ENCODE data around the gene COL18A1. TPM values are rescaled to one million over a fixed set of nuclear protein-coding genes. Genes with fewer than 3 reads are reported as not detected.

COL18A1 gene
- total RNA-seq, 1 donor from 2014 or later: 271 TPM

- no peak overlapping the region for H3K4me3 Mint-ChIP-seq (ENCODE audit: low read depth)
- H3K9me3 Mint-ChIP-seq (ENCODE audit: low read depth): no peaks in the 10 kb centered on the region
- peaks cover 11% of the 10 kb centered on the region for H3K4me1 Mint-ChIP-seq (ENCODE audit: low read depth)
- peaks cover 15% of the 10 kb centered on the region for H3K36me3 Mint-ChIP-seq (ENCODE audit: insufficient read depth)
- no peaks in the 10 kb centered on the region for H3K27me3 Mint-ChIP-seq
- no peak overlapping the region for H3K27ac Mint-ChIP-seq
- no peak for TF ChIP-seq CTCF (IDR thresholded peaks at IDR 0.05; ENCODE audit: unreplicated experiment)
- no peak for DNase-seq (ENCODE audit: low spot score, unreplicated experiment)
Measured at GRCh38 chr21:45508607-45509565, 103.9 kb downstream of the COL18A1 start.

GRCh38 chr21:45509566-45510465 lies 104.9 kb downstream of the COL18A1 start:
- H3K4me1 Mint-ChIP-seq (ENCODE audit: low read depth): peaks cover 12% of the 10 kb centered on the region
- peaks cover 15% of the 10 kb centered on the region for H3K36me3 Mint-ChIP-seq (ENCODE audit: insufficient read depth)
- no peak overlapping the region for H3K4me3 Mint-ChIP-seq (ENCODE audit: low read depth)
- no peaks in the 10 kb centered on the region for H3K27me3 Mint-ChIP-seq
- H3K9me3 Mint-ChIP-seq (ENCODE audit: low read depth): no peaks in the 10 kb centered on the region
- peak; percentile 28 for TF ChIP-seq CTCF (IDR thresholded peaks at IDR 0.05; ENCODE audit: unreplicated experiment)
- DNase-seq (ENCODE audit: low spot score, unreplicated experiment): no peak
- no peak overlapping the region for H3K27ac Mint-ChIP-seq

- H3K9me3 Mint-ChIP-seq (ENCODE audit: low read depth): no peaks in the 10 kb centered on the region
- no peaks in the 10 kb centered on the region for H3K27me3 Mint-ChIP-seq
- no peak overlapping the region for H3K27ac Mint-ChIP-seq
- no peak for TF ChIP-seq CTCF (IDR thresholded peaks at IDR 0.05; ENCODE audit: unreplicated experiment)
- H3K4me1 Mint-ChIP-seq (ENCODE audit: low read depth): peaks cover 12% of the 10 kb centered on the region
- H3K36me3 Mint-ChIP-seq (ENCODE audit: insufficient read depth): peaks cover 15% of the 10 kb centered on the region
- DNase-seq (ENCODE audit: low spot score, unreplicated experiment): no peak
- no peak overlapping the region for H3K4me3 Mint-ChIP-seq (ENCODE audit: low read depth)
Measured at GRCh38 chr21:45510466-45510955, 105.5 kb downstream of the COL18A1 start.

GRCh38 chr21:45511007-45511406 lies 106.0 kb downstream of the COL18A1 start:
- peaks cover 15% of the 10 kb centered on the region for H3K36me3 Mint-ChIP-seq (ENCODE audit: insufficient read depth)
- H3K4me1 Mint-ChIP-seq (ENCODE audit: low read depth): peaks cover 12% of the 10 kb centered on the region
- no peaks in the 10 kb centered on the region for H3K27me3 Mint-ChIP-seq
- H3K9me3 Mint-ChIP-seq (ENCODE audit: low read depth): no peaks in the 10 kb centered on the region
- H3K4me3 Mint-ChIP-seq (ENCODE audit: low read depth): no peak overlapping the region
- no peak for TF ChIP-seq CTCF (IDR thresholded peaks at IDR 0.05; ENCODE audit: unreplicated experiment)
- no peak for DNase-seq (ENCODE audit: low spot score, unreplicated experiment)
- no peak overlapping the region for H3K27ac Mint-ChIP-seq

Data from progenitor cell of endocrine pancreas (in vitro differentiated cells).